Osteoblast (primary cell): ENCODE results near the gene XYLT2. TPM values are rescaled to one million over a fixed set of nuclear protein-coding genes. Genes with fewer than 3 reads are reported as not detected.

Experiments used
- DNase-seq: peaks from one replicate; pipeline ENCODE4 v3.0.0; 2011; ENCODE audit warnings: low spot score, mixed read lengths; ENCODE audit not compliant: insufficient read length; ENCODE audit errors: missing footprints
- H2AFZ ChIP-seq: 2 replicates; pipeline ENCODE4 v1.6.0; 2011; ENCODE audit warnings: mild to moderate bottlenecking, low read length
- H3K27ac ChIP-seq: 2 replicates; pipeline ENCODE4 v1.5.1; 2011; ENCODE audit warnings: mild to moderate bottlenecking, low read depth, low read length, moderate library complexity
- H3K27me3 ChIP-seq: 2 replicates; pipeline ENCODE4 v1.6.0; 2012; ENCODE audit warnings: mild to moderate bottlenecking, control low read depth, inconsistent platforms, low read length, moderate library complexity; ENCODE audit not compliant: insufficient read depth
- H3K36me3 ChIP-seq: 2 replicates; pipeline ENCODE4 v1.5.1; 2011; ENCODE audit warnings: mild to moderate bottlenecking, low read length, control low read depth, moderate library complexity; ENCODE audit not compliant: insufficient read depth
- H3K4me1 ChIP-seq: 2 replicates; pipeline ENCODE4 v1.5.1; 2011; ENCODE audit warnings: mild to moderate bottlenecking, low read length, control low read depth, moderate library complexity; ENCODE audit not compliant: insufficient read depth
- H3K4me2 ChIP-seq: 2 replicates; pipeline ENCODE4 v1.6.0; 2011; ENCODE audit warnings: mild to moderate bottlenecking, low read length; ENCODE audit not compliant: insufficient read depth
- H3K4me3 ChIP-seq: fragments of 200-600 bp; sonication (generic); 3 replicates; pipeline ENCODE4 v1.5.1; 2012; ENCODE audit warnings: mild to moderate bottlenecking, low read length, inconsistent platforms; ENCODE audit not compliant: insufficient read depth
- H3K79me2 ChIP-seq: 2 replicates; pipeline ENCODE4 v1.6.0; 2012; ENCODE audit warnings: mild to moderate bottlenecking, low read length, control low read depth, inconsistent platforms; ENCODE audit not compliant: insufficient read depth
- H3K9me3 ChIP-seq: 2 replicates; pipeline ENCODE4 v1.5.1; 2011; ENCODE audit warnings: low read depth, low read length, control low read depth
- H4K20me1 ChIP-seq: 2 replicates; pipeline ENCODE4 v1.6.0; 2012; ENCODE audit warnings: mild to moderate bottlenecking, low read length, control low read depth; ENCODE audit not compliant: insufficient read depth
- CTCF ChIP-seq: IDR thresholded peaks from 2 replicates; pipeline ENCODE4 v1.5.1; 2011; ENCODE audit warnings: mild to moderate bottlenecking, low read depth, low read length, moderate library complexity; ENCODE audit errors: extremely low read depth
- total RNA-seq: library from RNA; depleted of rRNA; stranded (reverse); fragments of >200 nt; gene quantifications from 2 replicates; pipeline ENCODE4 v1.2.3, GENCODE V29; 2012

The XYLT2 gene
- total RNA-seq, 1 donor, result 40.5 TPM

GRCh38 chr17:50393700-50394099 is 47.8 kb downstream of the XYLT2 start:
- peaks cover 65% of the 10 kb centered on the region for H3K36me3 ChIP-seq
- H2AFZ ChIP-seq, result no peak overlapping the region
- no peak for TF ChIP-seq CTCF
- peaks cover 88% of the 10 kb centered on the region for H3K79me2 ChIP-seq
- no peak overlapping the region for H3K4me2 ChIP-seq
- H3K9me3 ChIP-seq, result no peaks in the 10 kb centered on the region
- peaks cover 21% of the 10 kb centered on the region for H3K4me1 ChIP-seq
- no peak for DNase-seq
- no peaks in the 10 kb centered on the region for H3K27me3 ChIP-seq
- peaks cover 61% of the 10 kb centered on the region for H4K20me1 ChIP-seq
- H3K4me3 ChIP-seq, result no peak overlapping the region
- no peak overlapping the region for H3K27ac ChIP-seq

GRCh38 chr17:50394711-50395110 is 48.8 kb downstream of the XYLT2 start:
- H3K79me2 ChIP-seq, result peaks cover 78% of the 10 kb centered on the region
- no peak for TF ChIP-seq CTCF
- H3K4me3 ChIP-seq, result peak overlapping the region; percentile 94

GRCh38 chr17:50396261-50397110 is 50.6 kb downstream of the XYLT2 start:
- Histone ChIP-seq H3K27me3 (no peaks in the 10 kb centered on the region), H3K36me3 (peaks cover 38% of the 10 kb centered on the region), H3K27ac (peak overlapping the region; percentile 93), H3K4me3 (peak overlapping the region; percentile 94), H3K4me2 (peak overlapping the region; percentile 84), H4K20me1 (peaks cover 41% of the 10 kb centered on the region), H3K4me1 (peaks cover 21% of the 10 kb centered on the region), H2AFZ (peak overlapping the region; percentile 61), H3K79me2 (peaks cover 61% of the 10 kb centered on the region), H3K9me3 (no peaks in the 10 kb centered on the region)
- DNase-seq, result peak; percentile 69
- no peak for TF ChIP-seq CTCF

More at GRCh38 chr17:50394711-50395110, 48.8 kb downstream of the XYLT2 start:
- H3K27me3 ChIP-seq, result no peaks in the 10 kb centered on the region
- peak overlapping the region; percentile 84 for H3K4me2 ChIP-seq
- peak overlapping the region; percentile 2 for H3K27ac ChIP-seq
- H2AFZ ChIP-seq, result no peak overlapping the region
- H3K9me3 ChIP-seq, result no peaks in the 10 kb centered on the region
- peaks cover 21% of the 10 kb centered on the region for H3K4me1 ChIP-seq
- H4K20me1 ChIP-seq, result peaks cover 54% of the 10 kb centered on the region
- DNase-seq, result no peak
- peaks cover 55% of the 10 kb centered on the region for H3K36me3 ChIP-seq
